ENCODE results near the gene BTBD9. TPM values are rescaled to one million over a fixed set of nuclear protein-coding genes. Genes with fewer than 3 reads are reported as not detected.

The BTBD9 gene
- total RNA-seq, 1 experiment from 2014 or later = 8.9 TPM

DNA sequence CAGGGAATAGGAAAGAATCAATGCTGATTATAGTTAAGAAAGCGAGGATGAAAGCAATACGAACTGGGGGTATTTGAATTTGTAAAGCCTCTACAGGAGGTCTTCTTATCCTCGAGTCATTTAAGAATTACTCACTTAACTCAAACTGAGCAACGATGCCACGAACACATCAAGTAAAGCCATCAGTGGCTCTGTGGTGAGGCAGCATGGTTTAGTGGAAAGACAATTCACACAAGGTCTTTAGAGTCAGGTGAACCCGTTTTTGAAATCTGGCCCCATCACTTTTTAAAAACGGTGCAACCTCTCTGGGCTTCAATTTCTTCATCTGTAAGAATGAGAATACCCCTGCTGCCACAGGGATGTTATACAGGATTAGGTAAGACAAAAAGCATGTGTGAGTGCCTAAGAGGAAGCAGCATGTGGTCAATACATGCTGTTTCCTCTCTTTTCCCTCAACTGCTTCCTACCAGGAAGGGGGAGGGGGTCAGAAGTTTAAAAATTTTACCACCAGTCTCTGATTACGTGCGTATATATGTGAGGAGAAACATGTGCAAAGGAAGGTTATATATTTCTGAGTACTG lies 162.0 kb downstream of the BTBD9 start:
- H2AK5ac ChIP-seq (ENCODE audit: insufficient read length, low read length) = no peak overlapping the region
- whole genome bisulfite sequencing (ENCODE audit: extremely low coverage, insufficient read length, low lambda C conversion rate) = no CpG with 5 or more reads among the region's 9 CpGs
- H3K79me2 ChIP-seq (ENCODE audit: insufficient read depth, low read length) = no peaks in the 10 kb centered on the region
- TF ChIP-seq CTCF (conservative IDR thresholded peaks at IDR 0.05) = no peak
- H3K79me1 ChIP-seq (ENCODE audit: insufficient read depth, low read depth, low read length, poor library complexity, severe bottlenecking) = no peaks in the 10 kb centered on the region
- H3K27ac ChIP-seq (ENCODE audit: insufficient read length, low read depth, low read length) = no peak overlapping the region
- no peak overlapping the region for H2BK12ac ChIP-seq (ENCODE audit: insufficient read length, low read depth, low read length)
- Mint-ChIP-seq H3K36me3 (ENCODE audit: insufficient read depth in 1 of 3, low read depth in 3 of 3) (no peaks in the 10 kb centered on the region), H3K27ac (peak overlapping the region in 1 of 3 experiments; percentile 4; a peak in 1 of 7 replicates), H3K4me1 (peaks cover 39 to 44% of the 10 kb centered on the region in 2 experiments), H3K9me3 (no peaks in the 10 kb centered on the region; a peak in 2 of 5 replicates), H3K4me3 (peak overlapping the region; percentile 19 to 64; a peak in 4 of 5 replicates), H3K27me3 (ENCODE audit: low read depth) (peaks cover 12% of the 10 kb centered on the region)
- no peak overlapping the region for H2AFZ ChIP-seq (ENCODE audit: low read length)
- H4K5ac ChIP-seq (ENCODE audit: insufficient read length, low read depth, low read length) = no peak overlapping the region
- no peak overlapping the region for H4K8ac ChIP-seq (replicated peaks; ENCODE audit: insufficient read length, low read depth, low read length)
- DNase-seq = peak; percentile 31
- H3K9ac ChIP-seq (ENCODE audit: extremely low read depth, insufficient read length, low read length) = no peak overlapping the region
- no peaks in the 10 kb centered on the region for H4K20me1 ChIP-seq (ENCODE audit: control insufficient read depth, insufficient read depth, insufficient read length)
- H3K4me1 ChIP-seq (ENCODE audit: insufficient read depth, low read length) = peaks cover 7% of the 10 kb centered on the region; the same call in 1 of the 2 replicates
- H3K14ac ChIP-seq (ENCODE audit: insufficient read depth, low read length) = no peak overlapping the region
- H3K27me3 ChIP-seq (ENCODE audit: insufficient read depth, low read length) = no peaks in the 10 kb centered on the region
- H2BK120ac ChIP-seq (ENCODE audit: low read depth, low read length, poor library complexity, severe bottlenecking) = no peak overlapping the region
- H3K9me3 ChIP-seq (ENCODE audit: control insufficient read depth, low read depth, low read length) = no peaks in the 10 kb centered on the region
- no peak overlapping the region for H2BK20ac ChIP-seq (ENCODE audit: low read depth, low read length, poor library complexity, severe bottlenecking)
- no peak overlapping the region for H3K4ac ChIP-seq (ENCODE audit: low read depth, low read length)
- H3K23ac ChIP-seq (ENCODE audit: insufficient read length, low read depth, low read length) = no peak overlapping the region
- H3T11ph ChIP-seq (ENCODE audit: low read length) = no peak overlapping the region
- no peak overlapping the region for H4K91ac ChIP-seq (ENCODE audit: insufficient read length, low read depth, low read length)
- no peak overlapping the region for H3K56ac ChIP-seq (ENCODE audit: insufficient read length, low read depth, low read length)
- H2BK15ac ChIP-seq (ENCODE audit: low read depth, low read length) = no peak overlapping the region
- H3K4me2 ChIP-seq (ENCODE audit: insufficient read depth, insufficient read length, low read length) = peak overlapping the region; percentile 1
- no peak overlapping the region for H2BK5ac ChIP-seq (ENCODE audit: insufficient read length, low read length)
- H3K18ac ChIP-seq (ENCODE audit: insufficient read length, low read depth, low read length) = no peak overlapping the region
- no peaks in the 10 kb centered on the region for H3K23me2 ChIP-seq (ENCODE audit: insufficient read length, low read depth, low read length, poor library complexity, severe bottlenecking)

Data from H9 (cell line).